GM12878 (cell line): ENCODE measurements around the gene NAV2.

Source experiments
- CTCF ChIP-seq, 3 experiments: IDR thresholded peaks in 2 of 3; conservative IDR thresholded peaks in 1 of 3; 2 replicates each; pipeline ENCODE4 v1.5.1; 2011; ENCODE audit warnings: low read depth in 3 of 3, low read length in 3 of 3, mild to moderate bottlenecking in 3 of 3, control low read depth in 2 of 3, moderate library complexity in 2 of 3, inconsistent platforms in 1 of 3, mixed read lengths in 1 of 3; ENCODE audit not compliant: control insufficient read depth in 2 of 3, insufficient read depth in 1 of 3; ENCODE audit errors: extremely low read depth in 1 of 3
- ELK1 ChIP-seq: IDR thresholded peaks from 2 replicates; pipeline ENCODE4 v1.6.1; 2012; ENCODE audit warnings: low read depth, low read length, improper control_type of control experiment
- REST ChIP-seq: IDR thresholded peaks from 2 replicates; pipeline ENCODE4 v1.6.1; 2012; ENCODE audit warnings: mild to moderate bottlenecking, low read depth, low read length
- SRF ChIP-seq, 2 experiments: IDR thresholded peaks; 2 replicates each; pipeline ENCODE4 v1.6.1; 2011; ENCODE audit warnings: low read depth in 2 of 2, low read length in 2 of 2, mild to moderate bottlenecking in 1 of 2, moderate library complexity in 1 of 2
- SUZ12 ChIP-seq: fragments of 200-600 bp; sonication (generic); IDR thresholded peaks from one replicate; pipeline ENCODE4 v1.6.1; 2018; ENCODE audit warnings: antibody characterized with exemption, mild to moderate bottlenecking; ENCODE audit not compliant: unreplicated experiment

- TF ChIP-seq SUZ12 (no peak), ELK1 (no peak), CTCF (IDR thresholded peaks at IDR 0.05 in 2 of 3, conservative IDR thresholded peaks at IDR 0.05 in 1 of 3; ENCODE audit: control insufficient read depth in 2 of 3, extremely low read depth in 1 of 3, insufficient read depth in 1 of 3, low read depth in 3 of 3, low read length in 3 of 3) (no peak), SRF (IDR thresholded peaks at IDR 0.05; ENCODE audit: low read depth in 2 of 2, low read length in 2 of 2) (no peak), REST (no peak)
Measured at GRCh38 chr11:19724765-19725164, 12.1 kb downstream of the NAV2 start.
